ENCODE data around the gene OPA3. TPM values are rescaled to one million over a fixed set of nuclear protein-coding genes. Genes with fewer than 3 reads are reported as not detected.

OPA3 gene
- total RNA-seq, 1 donor from 2014 or later: 10.5 TPM

- peaks cover 26% of the 10 kb centered on the region for H3K27me3 Mint-ChIP-seq (ENCODE audit: unreplicated experiment)
- peaks cover 19% of the 10 kb centered on the region for H3K4me1 Mint-ChIP-seq (ENCODE audit: low read depth, unreplicated experiment)
- H3K27ac Mint-ChIP-seq (ENCODE audit: unreplicated experiment): no peak overlapping the region
- no peaks in the 10 kb centered on the region for H3K36me3 Mint-ChIP-seq (ENCODE audit: unreplicated experiment)
- peaks cover 5% of the 10 kb centered on the region for H3K9me3 Mint-ChIP-seq (ENCODE audit: unreplicated experiment)
- no peak for DNase-seq
- no peak overlapping the region for H3K4me3 Mint-ChIP-seq (ENCODE audit: unreplicated experiment)
- no peak for TF ChIP-seq CTCF (IDR thresholded peaks at IDR 0.05; ENCODE audit: partially characterized antibody, unreplicated experiment)
These were observed 11.2 kb upstream of the OPA3 start for GRCh38 chr19:45595814-45596213.

DNA sequence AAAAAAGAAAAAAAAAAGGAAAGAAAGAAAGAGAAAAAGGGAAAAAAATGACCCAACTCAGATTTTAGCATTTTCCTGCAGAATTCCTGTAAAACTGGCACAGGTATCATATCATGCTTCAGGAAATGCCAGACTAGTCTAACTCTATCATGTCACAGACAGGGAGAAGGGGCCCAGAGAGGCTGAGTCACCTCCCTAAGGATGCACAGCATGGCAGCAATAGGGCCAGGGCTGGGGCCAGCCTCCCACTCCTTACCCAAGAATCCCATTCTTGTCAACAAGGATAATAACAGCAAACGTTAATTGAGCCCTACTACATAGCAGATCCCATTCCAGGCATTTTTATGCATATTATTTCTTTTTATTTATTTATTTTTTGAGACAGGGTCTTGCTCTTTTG, 8.9 kb upstream of the OPA3 start:
- peaks cover 19% of the 10 kb centered on the region for H3K27me3 Mint-ChIP-seq (ENCODE audit: unreplicated experiment)
- H3K27ac Mint-ChIP-seq (ENCODE audit: unreplicated experiment): no peak overlapping the region
- peaks cover 7% of the 10 kb centered on the region for H3K4me1 Mint-ChIP-seq (ENCODE audit: low read depth, unreplicated experiment)
- no peak overlapping the region for H3K4me3 Mint-ChIP-seq (ENCODE audit: unreplicated experiment)
- no peaks in the 10 kb centered on the region for H3K36me3 Mint-ChIP-seq (ENCODE audit: unreplicated experiment)
- H3K9me3 Mint-ChIP-seq (ENCODE audit: unreplicated experiment): peaks cover 5% of the 10 kb centered on the region
- TF ChIP-seq CTCF (IDR thresholded peaks at IDR 0.05; ENCODE audit: partially characterized antibody, unreplicated experiment): no peak
- no peak for DNase-seq

DNA sequence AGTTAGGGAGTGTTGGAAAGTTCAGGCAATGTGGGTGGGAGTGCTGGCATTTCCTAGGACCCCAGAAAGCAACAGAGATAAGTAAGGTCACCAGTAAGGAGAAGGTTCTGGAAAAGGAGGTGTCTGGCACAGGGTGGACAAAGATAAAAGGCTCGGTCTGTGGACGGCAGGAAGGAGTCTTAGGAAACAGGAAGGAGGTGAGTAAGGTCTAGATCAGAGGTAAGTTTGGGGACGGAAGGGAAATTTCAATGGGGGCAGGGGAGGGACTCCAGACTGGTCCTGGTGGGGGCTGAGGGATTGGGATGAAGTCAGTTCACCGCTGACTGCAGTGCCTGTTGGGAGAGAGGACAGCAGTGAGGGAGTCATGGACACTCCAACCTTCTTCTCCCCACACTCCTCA, 7.8 kb upstream of the OPA3 start:
- no peak overlapping the region for H3K4me3 Mint-ChIP-seq (ENCODE audit: unreplicated experiment)
- H3K27me3 Mint-ChIP-seq (ENCODE audit: unreplicated experiment): peaks cover 14% of the 10 kb centered on the region
- no peaks in the 10 kb centered on the region for H3K4me1 Mint-ChIP-seq (ENCODE audit: low read depth, unreplicated experiment)
- no peak for DNase-seq
- H3K27ac Mint-ChIP-seq (ENCODE audit: unreplicated experiment): no peak overlapping the region
- H3K36me3 Mint-ChIP-seq (ENCODE audit: unreplicated experiment): no peaks in the 10 kb centered on the region
- TF ChIP-seq CTCF (IDR thresholded peaks at IDR 0.05; ENCODE audit: partially characterized antibody, unreplicated experiment): no peak
- H3K9me3 Mint-ChIP-seq (ENCODE audit: unreplicated experiment): peaks cover 5% of the 10 kb centered on the region

- Mint-ChIP-seq H3K4me1 (ENCODE audit: low read depth, unreplicated experiment) (no peaks in the 10 kb centered on the region), H3K27me3 (ENCODE audit: unreplicated experiment) (peaks cover 12% of the 10 kb centered on the region), H3K4me3 (ENCODE audit: unreplicated experiment) (no peak overlapping the region), H3K27ac (ENCODE audit: unreplicated experiment) (no peak overlapping the region), H3K9me3 (ENCODE audit: unreplicated experiment) (peaks cover 5% of the 10 kb centered on the region), H3K36me3 (ENCODE audit: unreplicated experiment) (no peaks in the 10 kb centered on the region)
- TF ChIP-seq CTCF (IDR thresholded peaks at IDR 0.05; ENCODE audit: partially characterized antibody, unreplicated experiment): no peak
- DNase-seq: no peak
These were observed 7.0 kb upstream of the OPA3 start for GRCh38 chr19:45591638-45592005.

DNA sequence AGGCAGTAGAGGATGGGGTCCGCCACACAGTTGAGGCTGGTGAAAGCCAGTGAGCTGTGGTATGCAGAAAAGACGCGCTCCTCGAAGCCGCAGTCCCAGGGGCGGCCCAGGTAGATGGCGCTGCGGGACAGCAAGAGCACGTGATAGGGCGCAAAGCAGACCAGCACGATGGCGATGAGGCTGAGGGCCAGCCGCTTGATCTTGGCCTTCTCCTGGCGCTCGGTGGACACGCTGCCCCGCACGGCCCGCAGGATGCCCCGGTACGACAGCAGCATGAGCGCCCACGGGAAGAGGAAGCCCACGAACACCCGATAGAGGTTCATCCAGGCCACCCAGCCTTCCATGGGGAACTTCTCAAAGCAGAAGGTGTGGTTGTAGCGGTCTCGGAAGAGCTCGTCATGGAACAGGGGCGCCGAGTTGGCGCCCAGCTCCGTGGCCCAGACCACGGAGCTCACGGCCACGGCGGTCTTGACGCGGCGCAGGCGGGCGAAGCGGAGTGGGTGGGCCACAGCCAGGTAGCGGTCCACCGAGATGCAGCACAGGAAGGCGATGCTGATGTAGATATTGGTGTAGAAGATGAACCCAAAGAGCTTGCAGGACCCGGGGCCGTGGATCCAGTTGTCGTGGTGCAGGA, 6.5 kb upstream of the OPA3 start:
- no peak for TF ChIP-seq CTCF (IDR thresholded peaks at IDR 0.05; ENCODE audit: partially characterized antibody, unreplicated experiment)
- no peak overlapping the region for H3K4me3 Mint-ChIP-seq (ENCODE audit: unreplicated experiment)
- H3K27ac Mint-ChIP-seq (ENCODE audit: unreplicated experiment): no peak overlapping the region
- H3K9me3 Mint-ChIP-seq (ENCODE audit: unreplicated experiment): peaks cover 5% of the 10 kb centered on the region
- peaks cover 11% of the 10 kb centered on the region for H3K27me3 Mint-ChIP-seq (ENCODE audit: unreplicated experiment)
- no peaks in the 10 kb centered on the region for H3K4me1 Mint-ChIP-seq (ENCODE audit: low read depth, unreplicated experiment)
- no peaks in the 10 kb centered on the region for H3K36me3 Mint-ChIP-seq (ENCODE audit: unreplicated experiment)
- DNase-seq: peak; percentile 48
